Measurements from ENCODE around the gene PCDHB6.
"Not testable (repeated sequence)": the region's sequence is repeated elsewhere in the genome, so short reads cannot be mapped to it uniquely, and the experiment has no call there.

PCDHB6 gene

GRCh38 chr5:141172381-141173204 lies 22.7 kb downstream of the PCDHB6 start, which contains the start of gene PCDHB7:
Gene PCDHB7 (plus strand): TSS chr5:141172644. CDS start chr5:141172836, 192 bp downstream.
- DNase-seq: peak; percentile 37 to 47

- DNase-seq: not testable (repeated sequence)
Measured at GRCh38 chr5:141174291-141175104, 24.6 kb downstream of the PCDHB6 start.

GRCh38 chr5:141175933-141176332 lies 26.1 kb downstream of the PCDHB6 start:
- no peak for DNase-seq

GRCh38 chr5:141177577-141178191 lies 27.8 kb downstream of the PCDHB6 start, which contains the start of gene PCDHB8:
Gene PCDHB8 (plus strand): TSS chr5:141177790. CDS start chr5:141178035, 245 bp downstream.
- DNase-seq: peak in 1 of 2 experiments; percentile 16

GRCh38 chr5:141179371-141179770 lies 29.5 kb downstream of the PCDHB6 start:
- DNase-seq: not testable (repeated sequence)

- DNase-seq: not testable (repeated sequence)
Measured at GRCh38 chr5:141179876-141180275, 30.0 kb downstream of the PCDHB6 start.

- no peak for DNase-seq
Measured at GRCh38 chr5:141180313-141180712, 30.5 kb downstream of the PCDHB6 start.

- DNase-seq: peak in 1 of 2 experiments; percentile 2
Measured at GRCh38 chr5:141182248-141182647, 32.4 kb downstream of the PCDHB6 start, which contains the start of gene PCDHB16. Gene PCDHB16 (plus strand): TSS chr5:141182387. CDS start chr5:141182560, 173 bp downstream.

GRCh38 chr5:141184117-141184855 lies 34.4 kb downstream of the PCDHB6 start:
- not testable (repeated sequence) for DNase-seq

GRCh38 chr5:141186897-141187512 lies 37.1 kb downstream of the PCDHB6 start, which contains the start of gene PCDHB9:
Gene PCDHB9 (plus strand): TSS chr5:141187161. CDS start chr5:141187319, 158 bp downstream.
- peak; percentile 32 to 45 for DNase-seq

GRCh38 chr5:141188682-141189081 lies 38.8 kb downstream of the PCDHB6 start:
- DNase-seq: not testable (repeated sequence)

- DNase-seq: not testable (repeated sequence)
Measured at GRCh38 chr5:141189131-141189530, 39.3 kb downstream of the PCDHB6 start.

- peak; percentile 4 to 58 for DNase-seq
Measured at GRCh38 chr5:141192110-141192725, 42.4 kb downstream of the PCDHB6 start, which contains the start of gene PCDHB10. Gene PCDHB10 (plus strand): TSS chr5:141192353. CDS start chr5:141192553, 200 bp downstream.

- DNase-seq: not testable (repeated sequence)
Measured at GRCh38 chr5:141194332-141194731, 44.5 kb downstream of the PCDHB6 start.

- no peak for DNase-seq
Measured at GRCh38 chr5:141196363-141196762, 46.5 kb downstream of the PCDHB6 start.

- peak; percentile 39 to 54 for DNase-seq
Measured at GRCh38 chr5:141199359-141200235, 49.7 kb downstream of the PCDHB6 start, which contains the start of gene PCDHB11. Gene PCDHB11 (plus strand): TSS chr5:141199627. CDS start chr5:141199775, 148 bp downstream.

- not testable (repeated sequence) for DNase-seq
Measured at GRCh38 chr5:141201126-141201525, 51.3 kb downstream of the PCDHB6 start.

GRCh38 chr5:141201646-141202045 lies 51.8 kb downstream of the PCDHB6 start:
- not testable (repeated sequence) for DNase-seq
